Stomach (tissue), 9 donors: Measurements from ENCODE around the gene ATP6V1G2. TPM values are rescaled to one million over a fixed set of nuclear protein-coding genes. Genes with fewer than 3 reads are reported as not detected.
A peak's percentile ranks its signal among the peaks of the same experiment; 100 is the strongest.
"Not testable (repeated sequence)": the region's sequence is repeated elsewhere in the genome, so short reads cannot be mapped to it uniquely, and the experiment has no call there.

ENCODE experiments used
- DNase-seq, 2 donors: peaks; one replicate each; pipeline versions ENCODE4 v3.0.0 to v3.0.0-alpha.2; 2013 to 2019
- H3K27ac ChIP-seq, 5 donors: fragments of 200-600 bp in 4 of 5; sonication (generic) in 4 of 5; one replicate each; pipeline ENCODE4 v1.5.1; 2013 to 2019; ENCODE audit warnings: mild to moderate bottlenecking in 1 of 5, moderate library complexity in 1 of 5
- H3K27me3 ChIP-seq, 3 donors: fragments of 200-600 bp; sonication (generic); one replicate each; pipeline ENCODE4 v1.5.1; 2017 to 2019; ENCODE audit warnings: mixed run types in 1 of 3
- H3K36me3 ChIP-seq, 4 donors: fragments of 200-600 bp; sonication (generic); 1 replicate in 3 of 4; 2 replicates in 1 of 4; pipeline ENCODE4 v1.5.1; 2016 to 2019
- H3K4me1 ChIP-seq, 4 donors: fragments of 200-600 bp; sonication (generic); one replicate each; pipeline ENCODE4 v1.5.1; 2016 to 2019
- H3K4me3 ChIP-seq, 4 donors: fragments of 200-600 bp; sonication (generic) in 3 of 4; one replicate each; pipeline ENCODE4 v1.5.1; 2016 to 2019; ENCODE audit warnings: mild to moderate bottlenecking in 1 of 4
- H3K9me3 ChIP-seq, 4 donors: fragments of 200-600 bp; sonication (generic); one replicate each; pipeline ENCODE4 v1.5.1; 2016 to 2019
- EP300 ChIP-seq: sonication (generic); formaldehyde crosslinking; IDR thresholded peaks from one replicate; pipeline ENCODE4 v1.6.1; 2017; ENCODE audit warnings: antibody characterized with exemption
- POLR2A ChIP-seq, 4 donors: fragments of 450-650 bp; IDR thresholded peaks; one replicate each; pipeline ENCODE4 v1.6.1; 2016; ENCODE audit warnings: antibody characterized with exemption in 4 of 4, control low read depth in 2 of 4, mild to moderate bottlenecking in 1 of 4, moderate library complexity in 1 of 4
- POLR2AphosphoS5 ChIP-seq, 3 donors: sonication (generic); formaldehyde crosslinking; IDR thresholded peaks; one replicate each; pipeline ENCODE4 v1.6.1; 2016; ENCODE audit warnings: antibody characterized with exemption in 3 of 3
- WGBS, 5 donors: extraction: QIAGEN DNeasy Blood & Tissue Kit in 3 of 5; methylation state at CpG; one replicate each; pipeline versions ENCODE4 v1.1.5 to v1.1.7; 2013 to 2018; 5-methylcytosine and 5-hydroxymethylcytosine counted together
- intact Hi-C: fragments of 100-400 bp; cut with DNase I; formaldehyde crosslinking; loops from one replicate; pipeline ENCODE4 v1.15.1; 2023; ENCODE audit warnings: low total_unique reads
- polyA plus RNA-seq, 3 donors: library from polyadenylated mRNA; stranded (reverse); fragments of 200-250 nt; gene quantifications; one replicate each; pipeline ENCODE4 v1.2.3, GENCODE V29; 2013
- total RNA-seq, 5 donors: library from RNA; depleted of rRNA; stranded (reverse); fragments of >200 nt; gene quantifications; one replicate each; pipeline versions ENCODE4 v1.1.0 to v1.2.3, GENCODE V29; 2014 to 2016
- TF ChIP-seq, protein P1 (sequence below), 7 experiments: fragments of 450-650 bp in 4 of 7; fragments of 200-600 bp in 3 of 7; sonication (generic) in 3 of 7; IDR thresholded peaks; one replicate each; pipeline ENCODE4 v1.5.1; 2016 to 2019; ENCODE audit warnings: antibody characterized with exemption in 7 of 7, control low read depth in 2 of 7, mild to moderate bottlenecking in 1 of 7
- donor health status: healthy with polysubstance abuse.
- donor health status: Bipolar disorder and iron deficiency.
- donor health status: healthy.

Gene ATP6V1G2
- total and polyA plus RNA-seq, 8 donors = 0.87 to 4.6 (median 1.8) TPM; not detected in 2

DNA sequence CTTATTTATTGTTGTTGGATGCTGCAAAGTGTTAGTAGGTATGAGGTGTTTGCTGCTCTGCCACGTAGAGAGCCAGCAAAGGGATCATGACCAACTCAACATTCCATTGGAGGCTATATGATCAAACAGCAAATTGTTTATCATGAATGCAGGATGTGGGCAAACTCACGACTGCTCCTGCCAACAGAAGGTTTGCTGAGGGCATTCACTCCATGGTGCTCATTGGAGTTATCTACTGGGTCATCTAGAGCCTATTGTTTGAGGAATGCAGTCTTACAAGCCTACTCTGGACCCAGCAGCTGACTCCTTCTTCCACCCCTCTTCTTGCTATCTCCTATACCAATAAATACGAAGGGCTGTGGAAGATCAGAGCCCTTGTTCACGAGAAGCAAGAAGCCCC lies 36.4 kb downstream of the ATP6V1G2 start:
- no peaks in the 10 kb centered on the region for H3K9me3 ChIP-seq
- no peak overlapping the region for H3K4me3 ChIP-seq
- 18 to 62% (median 50%) methylated on average over 4 of the region's 4 CpGs for WGBS, 5 donors
- peaks cover 0 to 8% (median 0%) of the 10 kb centered on the region in 3 donors for H3K27me3 ChIP-seq
- intact Hi-C loops = no loop called here
- no peak overlapping the region for H3K27ac ChIP-seq
- TF ChIP-seq, protein P1, sequence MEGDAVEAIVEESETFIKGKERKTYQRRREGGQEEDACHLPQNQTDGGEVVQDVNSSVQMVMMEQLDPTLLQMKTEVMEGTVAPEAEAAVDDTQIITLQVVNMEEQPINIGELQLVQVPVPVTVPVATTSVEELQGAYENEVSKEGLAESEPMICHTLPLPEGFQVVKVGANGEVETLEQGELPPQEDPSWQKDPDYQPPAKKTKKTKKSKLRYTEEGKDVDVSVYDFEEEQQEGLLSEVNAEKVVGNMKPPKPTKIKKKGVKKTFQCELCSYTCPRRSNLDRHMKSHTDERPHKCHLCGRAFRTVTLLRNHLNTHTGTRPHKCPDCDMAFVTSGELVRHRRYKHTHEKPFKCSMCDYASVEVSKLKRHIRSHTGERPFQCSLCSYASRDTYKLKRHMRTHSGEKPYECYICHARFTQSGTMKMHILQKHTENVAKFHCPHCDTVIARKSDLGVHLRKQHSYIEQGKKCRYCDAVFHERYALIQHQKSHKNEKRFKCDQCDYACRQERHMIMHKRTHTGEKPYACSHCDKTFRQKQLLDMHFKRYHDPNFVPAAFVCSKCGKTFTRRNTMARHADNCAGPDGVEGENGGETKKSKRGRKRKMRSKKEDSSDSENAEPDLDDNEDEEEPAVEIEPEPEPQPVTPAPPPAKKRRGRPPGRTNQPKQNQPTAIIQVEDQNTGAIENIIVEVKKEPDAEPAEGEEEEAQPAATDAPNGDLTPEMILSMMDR (IDR thresholded peaks at IDR 0.05) = no peak
- no peak for TF ChIP-seq POLR2AphosphoS5 (IDR thresholded peaks at IDR 0.05)
- no peak for TF ChIP-seq EP300
- TF ChIP-seq POLR2A (IDR thresholded peaks at IDR 0.05) = no peak
- DNase-seq = peak in 1 of 2 donors; percentile 52
- peaks cover 0 to 51% (median 27%) of the 10 kb centered on the region in 4 donors for H3K36me3 ChIP-seq
- H3K4me1 ChIP-seq = no peaks in the 10 kb centered on the region

DNA sequence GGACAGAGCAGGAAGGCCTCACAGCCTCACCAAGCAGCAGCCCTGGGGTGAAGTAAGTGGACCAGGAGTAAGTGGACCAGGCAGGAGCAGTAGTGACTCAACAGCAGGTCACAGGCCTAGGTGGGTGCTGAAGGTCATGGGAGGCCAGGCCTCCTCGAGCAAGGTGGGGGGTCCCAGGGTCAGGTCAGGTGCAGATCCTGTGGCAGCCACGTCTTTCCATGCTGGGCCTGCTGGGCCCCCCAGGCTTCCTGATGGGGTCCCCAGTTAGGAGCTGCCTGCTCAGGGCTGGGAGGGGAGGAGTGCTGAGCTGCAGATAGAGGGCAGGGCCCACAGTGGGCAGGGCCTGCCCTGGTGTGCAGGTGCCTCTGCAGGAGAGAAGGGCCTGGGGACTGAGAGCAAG lies 37.4 kb downstream of the ATP6V1G2 start:
- intact Hi-C loops, H3K4me1 ChIP-seq: not testable (repeated sequence)

GRCh38 chr6:31502586-31502985 lies 43.8 kb downstream of the ATP6V1G2 start:
- Histone ChIP-seq H3K4me1 (peaks cover 0 to 18% (median 15%) of the 10 kb centered on the region in 4 donors), H3K27me3 (peaks cover 0 to 29% (median 0%) of the 10 kb centered on the region in 3 donors), H3K36me3 (peaks cover 0 to 21% (median 15%) of the 10 kb centered on the region in 4 donors), H3K27ac (no peak overlapping the region), H3K9me3 (no peaks in the 10 kb centered on the region), H3K4me3 (no peak overlapping the region)
- DNase-seq = no peak
- intact Hi-C loops = no loop called here
- TF ChIP-seq, protein P1 (IDR thresholded peaks at IDR 0.05) = no peak
- TF ChIP-seq POLR2AphosphoS5 (IDR thresholded peaks at IDR 0.05) (no peak), EP300 (no peak), POLR2A (IDR thresholded peaks at IDR 0.05) (no peak)

More for the DNA sequence above, 37.4 kb downstream of the ATP6V1G2 start:
- WGBS, 5 donors = 39 to 86% (median 43%) methylated on average over 1 to 2 of the region's 2 CpGs
- DNase-seq, H3K27me3 ChIP-seq, H3K27ac ChIP-seq, H3K4me3 ChIP-seq, H3K9me3 ChIP-seq: not testable (repeated sequence)
- peaks cover 0 to 51% (median 27%) of the 10 kb centered on the region in 4 donors for H3K36me3 ChIP-seq

- peaks cover 0 to 48% (median 24%) of the 10 kb centered on the region in 4 donors for H3K4me1 ChIP-seq
- 80 to 100% (median 91%) methylated on average over 1 to 2 of the region's 2 CpGs for WGBS, 5 donors
- H3K27ac ChIP-seq, H3K9me3 ChIP-seq, intact Hi-C loops, H3K4me3 ChIP-seq, DNase-seq, H3K36me3 ChIP-seq: not testable (repeated sequence)
- H3K27me3 ChIP-seq = peaks cover 0 to 21% (median 0%) of the 10 kb centered on the region in 3 donors
Measured at GRCh38 chr6:31499648-31500047, 46.8 kb downstream of the ATP6V1G2 start.

DNA sequence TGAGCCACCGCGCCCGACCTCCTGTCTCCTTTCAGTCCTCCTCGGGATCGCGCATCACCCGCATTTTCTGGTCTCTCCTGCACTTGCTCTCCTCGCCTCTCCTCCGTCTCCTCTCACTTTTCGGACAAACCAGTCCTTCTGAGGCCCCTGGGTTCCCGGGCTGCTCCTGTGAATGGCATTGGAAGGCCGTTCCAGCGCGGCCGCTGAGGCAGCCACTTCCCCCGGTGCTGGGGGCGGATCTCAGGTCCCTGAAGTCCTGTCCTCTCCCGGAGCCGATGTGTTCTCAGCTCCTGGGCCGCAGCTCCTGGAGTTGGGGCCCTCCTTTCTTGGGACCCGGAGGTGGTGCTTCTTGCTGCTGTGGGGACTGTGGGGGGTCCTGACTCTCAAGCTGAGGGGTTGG lies 47.7 kb downstream of the ATP6V1G2 start:
- Histone ChIP-seq H3K9me3 (no peaks in the 10 kb centered on the region), H3K27ac (no peak overlapping the region), H3K36me3 (no peaks in the 10 kb centered on the region), H3K27me3 (peaks cover 0 to 21% (median 0%) of the 10 kb centered on the region in 3 donors), H3K4me1 (peaks cover 0 to 49% (median 28%) of the 10 kb centered on the region in 4 donors), H3K4me3 (peak overlapping the region in 3 of 4 donors; percentile 13 to 80 (median 76))
- 9 to 24% (median 12%) methylated on average over 15 to 21 of the region's 21 CpGs for WGBS, 5 donors
- peak in 1 of 2 donors; percentile 24 for DNase-seq
- TF ChIP-seq, protein P1 (IDR thresholded peaks at IDR 0.05) = no peak
- no peak for TF ChIP-seq POLR2AphosphoS5 (IDR thresholded peaks at IDR 0.05)
- no peak for TF ChIP-seq EP300
- no peak for TF ChIP-seq POLR2A (IDR thresholded peaks at IDR 0.05)
- intact Hi-C loops = no loop called here
